Keratinocyte (primary cell): ENCODE data around the gene FNDC4. TPM values are rescaled to one million over a fixed set of nuclear protein-coding genes. Genes with fewer than 3 reads are reported as not detected.

Source experiments
- DNase-seq: peaks from one replicate; pipeline ENCODE4 v3.0.0-alpha.2; 2011; ENCODE audit warnings: low read depth, missing footprints, low spot score
- FAIRE-seq: peaks from 2 replicates; lab custom pipeline; 2011; peaks lifted over from hg19 to GRCh38; lab: Jason Lieb, UNC
- H2AFZ ChIP-seq: 2 replicates; pipeline ENCODE4 v1.6.0; 2012; ENCODE audit warnings: low read length, control low read depth, inconsistent platforms; ENCODE audit not compliant: control insufficient read depth
- H3K27ac ChIP-seq: 2 replicates; pipeline ENCODE4 v1.5.1; 2011; ENCODE audit warnings: low read length; ENCODE audit not compliant: control insufficient read depth, insufficient read depth
- H3K27me3 ChIP-seq: 3 replicates; pipeline ENCODE4 v1.6.0; 2011; ENCODE audit warnings: low read length; ENCODE audit not compliant: control insufficient read depth, insufficient read depth; ENCODE audit errors: extremely low read depth
- H3K36me3 ChIP-seq, 2 experiments: 2 replicates in 1 of 2; 3 replicates in 1 of 2; pipeline ENCODE4 v1.5.1; 2011; ENCODE audit warnings: low read length in 2 of 2, mild to moderate bottlenecking in 1 of 2; ENCODE audit not compliant: control insufficient read depth in 2 of 2, insufficient read depth in 2 of 2; ENCODE audit errors: extremely low read depth in 1 of 2
- H3K4me1 ChIP-seq: 3 replicates; pipeline ENCODE4 v1.5.1; 2011; ENCODE audit warnings: low read length; ENCODE audit not compliant: control insufficient read depth, insufficient read depth; ENCODE audit errors: extremely low read depth
- H3K4me2 ChIP-seq: 3 replicates; pipeline ENCODE4 v1.6.0; 2011; ENCODE audit warnings: low read depth, low read length; ENCODE audit not compliant: control insufficient read depth, insufficient read depth; ENCODE audit errors: extremely low read depth
- H3K4me3 ChIP-seq, 3 experiments: fragments of 200-600 bp in 1 of 3; sonication (generic) in 1 of 3; 2 replicates in 2 of 3; 3 replicates in 1 of 3; pipeline ENCODE4 v1.5.1; 2011 to 2016; ENCODE audit warnings: low read length in 3 of 3, mild to moderate bottlenecking in 3 of 3, control low read depth in 2 of 3, inconsistent platforms in 1 of 3, low read depth in 1 of 3, mixed read lengths in 1 of 3, mixed run types in 1 of 3, moderate library complexity in 1 of 3; ENCODE audit not compliant: control insufficient read depth in 2 of 3, insufficient read depth in 2 of 3; ENCODE audit errors: extremely low read depth in 1 of 3
- H3K79me2 ChIP-seq: 2 replicates; pipeline ENCODE4 v1.6.0; 2012; ENCODE audit warnings: low read length; ENCODE audit not compliant: control insufficient read depth, insufficient read depth
- H3K9ac ChIP-seq: 3 replicates; pipeline ENCODE4 v1.6.0; 2011; ENCODE audit warnings: low read length; ENCODE audit not compliant: control insufficient read depth, insufficient read depth; ENCODE audit errors: extremely low read depth
- H3K9me1 ChIP-seq: 3 replicates; pipeline ENCODE4 v1.6.0; 2011; ENCODE audit warnings: low read length; ENCODE audit not compliant: control insufficient read depth, insufficient read depth; ENCODE audit errors: extremely low read depth
- H3K9me3 ChIP-seq: 2 replicates; pipeline ENCODE4 v1.5.1; 2012; ENCODE audit warnings: low read depth, low read length; ENCODE audit not compliant: control insufficient read depth
- H4K20me1 ChIP-seq: 3 replicates; pipeline ENCODE4 v1.6.0; 2011; ENCODE audit warnings: low read length; ENCODE audit not compliant: control insufficient read depth, insufficient read depth; ENCODE audit errors: extremely low read depth
- EZH2 ChIP-seq: IDR thresholded peaks from one replicate; pipeline ENCODE4 v1.6.1; 2012; ENCODE audit warnings: inconsistent platforms, mild to moderate bottlenecking, low read length, moderate library complexity
- dilution Hi-C: fragments of 300-500 bp; cut with MboI; formaldehyde crosslinking; loops from one replicate; pipeline ENCODE4 v1.7.0; 2020; ENCODE audit warnings: low sequenced_read_pairs; ENCODE audit not compliant: extremely low pct_ligation_motif_present
- polyA plus RNA-seq, 5 experiments: library from polyadenylated mRNA; depleted of rRNA in 3 of 5; stranded (reverse) in 3 of 5; stranded (forward) in 1 of 5; unstranded in 1 of 5; fragments of >200 nt; gene quantifications; 1 replicate in 1 of 5; 2 replicates in 3 of 5; 3 replicates in 1 of 5; pipeline versions ENCODE4 v1.2.1 to v1.2.3, GENCODE V29; 2011 to 2012; ENCODE audit warnings: missing spikeins in 2 of 5, low read depth in 1 of 5, low replicate concordance in 1 of 5
- TF ChIP-seq, protein P1 (sequence below), 3 experiments: IDR thresholded peaks in 1 of 3; conservative IDR thresholded peaks in 1 of 3; optimal IDR thresholded peaks in 1 of 3; 2 replicates in 2 of 3; 3 replicates in 1 of 3; pipeline versions ENCODE3 to v1.5.1; 2011; ENCODE audit warnings: low read length in 3 of 3, mild to moderate bottlenecking in 3 of 3, moderate library complexity in 2 of 3, control low read depth in 1 of 3, inconsistent platforms in 1 of 3; ENCODE audit not compliant: insufficient read depth in 2 of 3; ENCODE audit errors: extremely low read depth in 1 of 3

Gene FNDC4
- polyA plus RNA-seq, 1 donor (not counting 4 experiments of a cell fraction or from before 2014, with no cell fraction given) = 6.3 TPM

DNA sequence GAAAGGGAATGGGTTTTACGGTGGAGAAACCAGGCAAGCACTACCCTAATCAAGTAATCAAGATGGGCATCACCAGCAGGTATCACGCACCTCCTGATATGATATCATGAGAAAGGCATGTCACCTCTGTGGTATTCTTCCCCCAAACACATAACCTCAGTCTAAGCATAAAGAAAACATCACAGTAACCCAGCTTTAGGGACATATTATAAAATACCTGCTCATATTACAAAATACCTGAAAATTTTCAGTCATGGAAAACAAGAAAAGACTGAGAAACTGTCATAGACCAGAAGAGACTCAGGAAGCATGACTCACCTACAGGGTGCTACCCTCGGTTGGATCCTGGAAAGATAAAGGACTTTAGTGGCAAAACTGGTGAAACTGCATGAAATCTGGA lies 32.2 kb upstream of the FNDC4 start:
- dilution Hi-C loops = no loop called here
- no peaks in the 10 kb centered on the region for H4K20me1 ChIP-seq
- H3K4me1 ChIP-seq = peaks cover 12% of the 10 kb centered on the region
- TF ChIP-seq, protein P1, sequence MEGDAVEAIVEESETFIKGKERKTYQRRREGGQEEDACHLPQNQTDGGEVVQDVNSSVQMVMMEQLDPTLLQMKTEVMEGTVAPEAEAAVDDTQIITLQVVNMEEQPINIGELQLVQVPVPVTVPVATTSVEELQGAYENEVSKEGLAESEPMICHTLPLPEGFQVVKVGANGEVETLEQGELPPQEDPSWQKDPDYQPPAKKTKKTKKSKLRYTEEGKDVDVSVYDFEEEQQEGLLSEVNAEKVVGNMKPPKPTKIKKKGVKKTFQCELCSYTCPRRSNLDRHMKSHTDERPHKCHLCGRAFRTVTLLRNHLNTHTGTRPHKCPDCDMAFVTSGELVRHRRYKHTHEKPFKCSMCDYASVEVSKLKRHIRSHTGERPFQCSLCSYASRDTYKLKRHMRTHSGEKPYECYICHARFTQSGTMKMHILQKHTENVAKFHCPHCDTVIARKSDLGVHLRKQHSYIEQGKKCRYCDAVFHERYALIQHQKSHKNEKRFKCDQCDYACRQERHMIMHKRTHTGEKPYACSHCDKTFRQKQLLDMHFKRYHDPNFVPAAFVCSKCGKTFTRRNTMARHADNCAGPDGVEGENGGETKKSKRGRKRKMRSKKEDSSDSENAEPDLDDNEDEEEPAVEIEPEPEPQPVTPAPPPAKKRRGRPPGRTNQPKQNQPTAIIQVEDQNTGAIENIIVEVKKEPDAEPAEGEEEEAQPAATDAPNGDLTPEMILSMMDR (optimal IDR thresholded peaks at IDR 0.05 in 1 of 3, IDR thresholded peaks at IDR 0.05 in 1 of 3, conservative IDR thresholded peaks at IDR 0.05 in 1 of 3; ENCODE audit: extremely low read depth in 1 of 3, insufficient read depth in 2 of 3, low read length in 3 of 3) = no peak
- no peak for TF ChIP-seq EZH2
- no peaks in the 10 kb centered on the region for H3K36me3 ChIP-seq
- H3K9me1 ChIP-seq = no peaks in the 10 kb centered on the region
- H3K9me3 ChIP-seq = no peaks in the 10 kb centered on the region
- H3K9ac ChIP-seq = no peak overlapping the region
- H3K79me2 ChIP-seq = no peaks in the 10 kb centered on the region
- peak overlapping the region; percentile 70 for H3K4me2 ChIP-seq
- no peak overlapping the region for H2AFZ ChIP-seq
- H3K4me3 ChIP-seq = no peak overlapping the region
- H3K27ac ChIP-seq = no peak overlapping the region
- no peak for FAIRE-seq
- DNase-seq = peak; percentile 13
- no peaks in the 10 kb centered on the region for H3K27me3 ChIP-seq

DNA sequence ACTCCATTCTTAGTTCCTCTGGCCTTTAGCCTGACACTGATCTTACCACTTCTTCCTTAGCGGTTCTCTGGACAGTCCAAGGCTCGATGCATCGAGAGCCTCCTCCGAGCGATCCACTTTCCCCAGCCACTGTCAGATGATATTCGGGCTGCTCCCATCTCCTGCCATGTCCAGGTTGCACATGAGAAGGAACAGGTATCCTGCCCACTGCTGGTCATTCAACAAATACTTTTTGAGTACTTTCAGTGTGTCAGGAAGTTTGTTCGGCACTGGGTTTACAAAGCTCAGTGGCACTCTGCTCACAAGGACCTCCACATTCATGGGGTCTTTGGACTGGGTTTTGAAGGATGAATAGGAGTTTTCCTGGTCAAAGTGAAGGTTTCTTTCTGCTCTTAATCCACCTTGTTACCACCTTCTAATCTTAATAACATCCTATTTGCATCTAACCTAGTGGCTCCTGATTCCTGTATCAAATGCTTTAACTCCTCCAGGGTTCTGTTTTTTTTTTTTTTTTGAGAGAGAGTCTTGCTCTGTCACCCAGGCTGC lies 27.5 kb upstream of the FNDC4 start:
- Histone ChIP-seq H3K27me3 (no peaks in the 10 kb centered on the region), H2AFZ (no peak overlapping the region), H3K4me2 (no peak overlapping the region), H3K27ac (no peak overlapping the region), H4K20me1 (no peaks in the 10 kb centered on the region), H3K9ac (no peak overlapping the region), H3K9me1 (no peaks in the 10 kb centered on the region), H3K4me3 (no peak overlapping the region), H3K36me3 (no peaks in the 10 kb centered on the region), H3K9me3 (no peaks in the 10 kb centered on the region), H3K4me1 (peaks cover 9% of the 10 kb centered on the region), H3K79me2 (no peaks in the 10 kb centered on the region)
- TF ChIP-seq, protein P1 (optimal IDR thresholded peaks at IDR 0.05 in 1 of 3, IDR thresholded peaks at IDR 0.05 in 1 of 3, conservative IDR thresholded peaks at IDR 0.05 in 1 of 3; ENCODE audit: extremely low read depth in 1 of 3, insufficient read depth in 2 of 3, low read length in 3 of 3) = peak in 1 of 3 experiments; percentile 16
- no peak for TF ChIP-seq EZH2
- dilution Hi-C loops = no loop called here
- FAIRE-seq (no peak), DNase-seq (no peak)
